AG04450 (cell line): ENCODE measurements around the gene PLEKHG3. TPM values are rescaled to one million over a fixed set of nuclear protein-coding genes. Genes with fewer than 3 reads are reported as not detected.

Source experiments
- CTCF ChIA-PET: fragments of 300-600, 350-600 bp; formaldehyde crosslinking; extraction: SDS; loops from one replicate; lab custom pipeline; 2022; ENCODE audit warnings: antibody characterized with exemption, inconsistent platforms; lab: Charles Lee
- POLR2A ChIA-PET: fragments of 350-600 bp; formaldehyde crosslinking; extraction: SDS; loops from one replicate; lab custom pipeline; 2021; ENCODE audit warnings: antibody characterized with exemption, inconsistent platforms; lab: Yijun Ruan, JAX
- DNase-seq: peaks from one replicate; pipeline ENCODE4 v3.0.0-alpha.2; 2011; ENCODE audit warnings: low read depth, low spot score
- H3K27ac ChIP-seq: one replicate; pipeline ENCODE4 v1.5.1; 2012; ENCODE audit warnings: low read depth, low read length, control low read depth
- H3K27me3 ChIP-seq: one replicate; pipeline ENCODE4 v1.6.0; 2012; ENCODE audit warnings: low read length; ENCODE audit not compliant: control insufficient read depth, insufficient read depth
- H3K4me3 ChIP-seq: 2 replicates; pipeline ENCODE4 v1.5.1; 2011; ENCODE audit warnings: mild to moderate bottlenecking, low read depth, low read length, control low read depth
- H3K9me3 ChIP-seq: 2 replicates; pipeline ENCODE4 v1.5.1; 2012; ENCODE audit warnings: low read length; ENCODE audit not compliant: control insufficient read depth, insufficient read depth
- CTCF ChIP-seq: IDR thresholded peaks from 2 replicates; pipeline ENCODE4 v1.5.1; 2011; ENCODE audit warnings: low read depth, low read length, control low read depth, inconsistent platforms
- polyA plus RNA-seq: library from polyadenylated mRNA; depleted of rRNA; stranded (reverse); fragments of >200 nt; gene quantifications from 2 replicates; pipeline ENCODE4 v1.2.3, GENCODE V29; 2011

The PLEKHG3 gene
- polyA plus RNA-seq, 1 experiment = 6.6 TPM

GRCh38 chr14:64731141-64731581 lies 26.9 kb downstream of the PLEKHG3 start:
- POLR2A ChIA-PET = no interaction called here

GRCh38 chr14:64732066-64732465 lies 27.8 kb downstream of the PLEKHG3 start:
- ChIA-PET POLR2A (no interaction called here), CTCF (no interaction called here)
- no peak for DNase-seq
- Histone ChIP-seq H3K27me3 (no peaks in the 10 kb centered on the region), H3K4me3 (no peak overlapping the region), H3K27ac (no peak overlapping the region), H3K9me3 (no peaks in the 10 kb centered on the region)
- TF ChIP-seq CTCF = no peak

More at GRCh38 chr14:64731141-64731581, 26.9 kb downstream of the PLEKHG3 start:
- no peaks in the 10 kb centered on the region for H3K9me3 ChIP-seq
- no peaks in the 10 kb centered on the region for H3K27me3 ChIP-seq
- CTCF ChIA-PET = no interaction called here
- H3K4me3 ChIP-seq = no peak overlapping the region
- H3K27ac ChIP-seq = no peak overlapping the region
- no peak for DNase-seq
- TF ChIP-seq CTCF = no peak

- no peak overlapping the region for H3K4me3 ChIP-seq
- ChIA-PET POLR2A (no interaction called here), CTCF (no interaction called here)
- no peak for TF ChIP-seq CTCF
- no peak overlapping the region for H3K27ac ChIP-seq
- H3K27me3 ChIP-seq = no peaks in the 10 kb centered on the region
- no peaks in the 10 kb centered on the region for H3K9me3 ChIP-seq
- DNase-seq = no peak
Observed at GRCh38 chr14:64732536-64733120, 28.4 kb downstream of the PLEKHG3 start.

GRCh38 chr14:64733321-64733720 lies 29.1 kb downstream of the PLEKHG3 start:
- DNase-seq = no peak
- CTCF ChIA-PET = no interaction called here
- no peak overlapping the region for H3K4me3 ChIP-seq
- H3K27me3 ChIP-seq = no peaks in the 10 kb centered on the region
- no peak for TF ChIP-seq CTCF
- no peaks in the 10 kb centered on the region for H3K9me3 ChIP-seq
- POLR2A ChIA-PET = no interaction called here
- H3K27ac ChIP-seq = no peak overlapping the region

GRCh38 chr14:64733899-64734298 lies 29.7 kb downstream of the PLEKHG3 start:
- POLR2A ChIA-PET = no interaction called here
- no peak for TF ChIP-seq CTCF
- CTCF ChIA-PET = interaction anchor here (0.7 kb wide), 1 partner anchor 250 kb away, joined by 4 read pairs; no protein-coding TSS in a partner anchor
- Histone ChIP-seq H3K27ac (no peak overlapping the region), H3K27me3 (no peaks in the 10 kb centered on the region), H3K4me3 (no peak overlapping the region), H3K9me3 (no peaks in the 10 kb centered on the region)
- DNase-seq = no peak
